GM12878 (cell line): ENCODE results near the gene EFNA3. TPM values are rescaled to one million over a fixed set of nuclear protein-coding genes. Genes with fewer than 3 reads are reported as not detected.

ENCODE experiments used
- ATAC-seq: fragments of 200-7000 bp; cut with Tn5 transposase; 3 replicates; pipeline ENCODE4 v1.9.1; 2020; ENCODE audit warnings: mild to moderate bottlenecking, moderate library complexity
- BruUV-seq: library from RNA; stranded (reverse); fragments of 400-500 nt; replicated peaks from 2 replicates; lab custom pipeline; 2021; lab: Mats Ljungman, UMichigan
- CTCF ChIA-PET: fragments of 300-600 bp; sonication (Branson Sonifier 250); formaldehyde crosslinking; extraction: SDS; loops from one replicate; lab custom pipeline; 2021; ENCODE audit warnings: inconsistent platforms; lab: Yijun Ruan, JAX
- POLR2A ChIA-PET: fragments of 350-600 bp; formaldehyde crosslinking; extraction: SDS; loops from one replicate; lab custom pipeline; 2021; ENCODE audit warnings: inconsistent platforms; lab: Charles Lee
- RAD21 ChIA-PET: fragments of 300-600 bp; sonication (Branson Sonifier 250); formaldehyde crosslinking; loops from one replicate; lab custom pipeline; 2023; ENCODE audit warnings: antibody characterized with exemption; ENCODE audit not compliant: unreplicated experiment; lab: Charles Lee
- SMC1A ChIA-PET: fragments of 300-600 bp; sonication (Branson Sonifier 250); formaldehyde crosslinking; loops from one replicate; lab custom pipeline; 2023; ENCODE audit not compliant: unreplicated experiment, uncharacterized antibody; lab: Charles Lee
- DNase-seq: peaks from one replicate; pipeline ENCODE4 v3.0.0-alpha.2; 2011; ENCODE audit warnings: low read depth, low spot score
- FAIRE-seq: peaks from 3 replicates; lab custom pipeline; 2011; peaks lifted over from hg19 to GRCh38; lab: Jason Lieb, UNC
- H2AFZ ChIP-seq: 2 replicates; pipeline ENCODE4 v1.6.0; 2011; ENCODE audit warnings: low read depth, low read length, control low read depth; ENCODE audit not compliant: control insufficient read depth
- H3K27ac ChIP-seq: 2 replicates; pipeline ENCODE4 v1.5.1; 2011; ENCODE audit warnings: control low read depth; ENCODE audit not compliant: control insufficient read depth, insufficient read depth
- H3K27me3 ChIP-seq, 2 experiments: replicated peaks in 1 of 2; 2 replicates each; pipeline versions ENCODE4 v1.6.0 to v1.6.1; 2011; ENCODE audit warnings: low read length in 1 of 2; ENCODE audit not compliant: control insufficient read depth in 2 of 2, insufficient read depth in 2 of 2
- H3K36me3 ChIP-seq, 2 experiments: 2 replicates each; pipeline ENCODE4 v1.5.1; 2011; ENCODE audit warnings: low read length in 1 of 2; ENCODE audit not compliant: control insufficient read depth in 2 of 2, insufficient read depth in 2 of 2
- H3K4me1 ChIP-seq: 2 replicates; pipeline ENCODE4 v1.6.1; 2011; ENCODE audit warnings: mild to moderate bottlenecking, low read length, moderate library complexity, mixed read lengths; ENCODE audit not compliant: control insufficient read depth, insufficient read depth
- H3K4me2 ChIP-seq: 2 replicates; pipeline ENCODE4 v1.6.0; 2011; ENCODE audit warnings: control low read depth; ENCODE audit not compliant: control insufficient read depth, insufficient read depth
- H3K4me3 ChIP-seq: fragments of 200-600 bp; sonication (generic); 2 replicates; pipeline ENCODE4 v1.5.1; 2016
- H3K79me2 ChIP-seq: 2 replicates; pipeline ENCODE4 v1.6.0; 2011; ENCODE audit warnings: low read length; ENCODE audit not compliant: control insufficient read depth, insufficient read depth
- H3K9ac ChIP-seq: 2 replicates; pipeline ENCODE4 v1.8.0; 2011; ENCODE audit warnings: low read length, control low read depth, mixed read lengths; ENCODE audit not compliant: control insufficient read depth, insufficient read depth
- H3K9me3 ChIP-seq: replicated peaks from 3 replicates; pipeline ENCODE4 v1.5.1; 2011; ENCODE audit warnings: mild to moderate bottlenecking, low read length; ENCODE audit not compliant: control insufficient read depth, insufficient read depth
- H4K20me1 ChIP-seq: 2 replicates; pipeline ENCODE4 v1.6.0; 2011; ENCODE audit not compliant: control insufficient read depth, insufficient read depth
- CBFB ChIP-seq: IDR thresholded peaks from 2 replicates; pipeline ENCODE4 v1.6.1; 2016; ENCODE audit warnings: antibody characterized with exemption, low read depth
- CEBPB ChIP-seq, 2 experiments: fragments of 150-350 bp in 1 of 2; IDR thresholded peaks; 2 replicates each; pipeline ENCODE4 v1.6.1; 2012 to 2014; ENCODE audit warnings: low read depth in 2 of 2, low read length in 2 of 2, borderline replicate concordance in 1 of 2, inconsistent platforms in 1 of 2
- EZH2 ChIP-seq: IDR thresholded peaks from 2 replicates; pipeline ENCODE4 v1.6.1; 2012; ENCODE audit warnings: low read depth, mild to moderate bottlenecking, control low read depth, inconsistent platforms, low read length, borderline replicate concordance; ENCODE audit not compliant: control insufficient read depth
- HDGF ChIP-seq: fragments of 450-650 bp; IDR thresholded peaks from 2 replicates; pipeline ENCODE4 v1.6.1; 2016; ENCODE audit warnings: antibody characterized with exemption
- MAX ChIP-seq: IDR thresholded peaks from 2 replicates; pipeline ENCODE4 v1.6.1; 2012; ENCODE audit warnings: low read depth, low read length, improper control_type of control experiment
- NBN ChIP-seq: fragments of 450-650 bp; IDR thresholded peaks from 2 replicates; pipeline ENCODE4 v1.6.1; 2016
- SUZ12 ChIP-seq: fragments of 200-600 bp; sonication (generic); IDR thresholded peaks from one replicate; pipeline ENCODE4 v1.6.1; 2018; ENCODE audit warnings: antibody characterized with exemption, mild to moderate bottlenecking; ENCODE audit not compliant: unreplicated experiment
- TARDBP ChIP-seq: IDR thresholded peaks from 2 replicates; pipeline ENCODE4 v1.6.1; 2016; ENCODE audit warnings: borderline replicate concordance
- WGBS: methylation state at CpG from one replicate; pipeline ENCODE4 v1.1.6; 2016; ENCODE audit warnings: low lambda C conversion rate; ENCODE audit not compliant: insufficient replicate concordance, insufficient coverage; ENCODE audit errors: missing lambda C conversion rate; 5-methylcytosine and 5-hydroxymethylcytosine counted together
- in situ Hi-C: fragments of 300-500 bp; cut with MboI; formaldehyde crosslinking; loops from 9 replicates; pipeline ENCODE4 v1.14.3; 2018; ENCODE audit warnings: mixed read lengths
- intact Hi-C: fragments of 100-400 bp; cut with micrococcal nuclease; formaldehyde crosslinking; loops from one replicate; pipeline ENCODE4 v1.14.2; 2022; ENCODE audit not compliant: unreplicated experiment
- polyA plus RNA-seq, 11 experiments: library from polyadenylated mRNA; depleted of rRNA in 4 of 11; unstranded in 6 of 11; stranded (reverse) in 5 of 11; fragments of >200 nt; fragmentation: Nextera tagmentation in 4 of 11; fragmentation: Illumina TruSeq in 1 of 11; extraction: Ambion mirVana in 4 of 11; extraction: Trizol in 1 of 11; gene quantifications; 1 replicate in 1 of 11; 2 replicates in 10 of 11; pipeline versions ENCODE4 v1.2.1 to v1.2.3, GENCODE V29; 2011 to 2016; ENCODE audit warnings: inconsistent platforms in 2 of 11, missing spikeins in 2 of 11, low read depth in 1 of 11
- total RNA-seq, 4 experiments: library from RNA; depleted of rRNA in 3 of 4; stranded (reverse); fragments of >200 nt in 3 of 4; fragmentation: Illumina TruSeq in 1 of 4; extraction: Trizol in 1 of 4; gene quantifications; 2 replicates each; pipeline versions ENCODE4 v1.2.1 to v1.2.3, GENCODE V29; 2013 to 2021
- TF ChIP-seq, protein P1 (sequence below): fragments of 450-650 bp; IDR thresholded peaks from 2 replicates; pipeline ENCODE4 v1.6.1; 2016; ENCODE audit warnings: mild to moderate bottlenecking
- TF ChIP-seq, protein P2 (sequence below): fragments of 450-650 bp; IDR thresholded peaks from 2 replicates; pipeline ENCODE4 v1.6.1; 2017; ENCODE audit warnings: mild to moderate bottlenecking, moderate library complexity

The EFNA3 gene
- total and polyA plus RNA-seq, 10 of the 15 experiments (the other 5 are each of a cell fraction or from before 2014, with no cell fraction given): 0.08 to 5.4 (median 1.1) TPM

GRCh38 chr1:155080312-155081228, 1.9 kb downstream of the EFNA3 start (continued):
- TF ChIP-seq, protein P1, sequence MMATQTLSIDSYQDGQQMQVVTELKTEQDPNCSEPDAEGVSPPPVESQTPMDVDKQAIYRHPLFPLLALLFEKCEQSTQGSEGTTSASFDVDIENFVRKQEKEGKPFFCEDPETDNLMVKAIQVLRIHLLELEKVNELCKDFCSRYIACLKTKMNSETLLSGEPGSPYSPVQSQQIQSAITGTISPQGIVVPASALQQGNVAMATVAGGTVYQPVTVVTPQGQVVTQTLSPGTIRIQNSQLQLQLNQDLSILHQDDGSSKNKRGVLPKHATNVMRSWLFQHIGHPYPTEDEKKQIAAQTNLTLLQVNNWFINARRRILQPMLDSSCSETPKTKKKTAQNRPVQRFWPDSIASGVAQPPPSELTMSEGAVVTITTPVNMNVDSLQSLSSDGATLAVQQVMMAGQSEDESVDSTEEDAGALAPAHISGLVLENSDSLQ: peak; percentile 22; the same call in 1 of the 2 replicates
- no peak for TF ChIP-seq CEBPB (IDR thresholded peaks at IDR 0.05; ENCODE audit: borderline replicate concordance in 1 of 2, low read depth in 2 of 2, low read length in 2 of 2)

DNA sequence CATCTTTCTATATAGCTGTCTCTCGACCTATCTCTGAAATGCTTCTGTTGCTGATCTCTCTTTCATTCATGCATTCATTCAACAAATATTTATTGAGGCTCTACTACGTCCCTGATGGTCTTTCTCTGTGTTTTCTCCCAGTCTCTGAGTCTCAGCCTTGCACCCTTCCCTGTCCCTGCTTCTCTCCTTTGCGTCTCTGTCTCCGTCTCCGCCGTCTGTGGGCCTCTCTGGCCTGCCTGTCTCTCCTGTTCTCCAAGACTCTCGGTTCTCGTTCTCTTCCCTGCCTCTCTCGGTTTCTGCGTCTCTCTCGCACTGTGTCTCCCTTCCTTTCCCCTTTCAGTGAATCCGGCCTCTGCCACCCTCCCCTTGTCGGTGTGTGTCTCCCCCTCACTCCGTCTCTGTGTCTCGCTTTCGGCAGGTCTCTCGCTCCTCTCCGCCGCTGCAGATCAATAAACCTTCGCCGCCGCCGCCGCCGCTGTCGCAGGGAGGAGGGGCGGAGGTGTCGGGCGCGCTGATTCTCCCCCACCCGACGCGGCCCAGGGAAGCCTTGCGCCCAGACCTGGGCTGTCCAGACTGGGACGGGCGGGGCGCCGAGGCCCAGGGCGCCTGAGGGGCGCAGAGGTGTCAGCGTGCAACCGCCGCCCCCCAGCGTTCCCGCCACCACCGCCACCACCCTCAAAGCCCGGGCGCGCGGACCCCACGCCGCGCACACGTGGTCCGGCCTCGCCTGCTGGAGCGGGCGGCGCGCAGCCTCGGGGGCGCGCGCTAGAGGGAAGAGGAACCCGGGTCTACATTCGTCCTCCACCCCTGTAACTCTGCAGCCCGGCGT, 3.0 kb downstream of the EFNA3 start:
- no peak overlapping the region for H3K27ac ChIP-seq
- ChIA-PET SMC1A (interaction anchor here (0.9 to 1.7 kb wide), 3 partner anchors 18 to 27 kb away, joined by 4 to 8 read pairs (median 4); partner anchors contain the start of gene EFNA4), CTCF (interaction anchor here (0.6 to 5.5 kb wide), 6 partner anchors 10 to 91 kb away, joined by 3 to 195 read pairs (median 4); partner anchors contain the start of genes EFNA4 and KRTCAP2), RAD21 (interaction anchor here (1.6 kb wide), 2 partner anchors 17 to 18 kb away, joined by 3 to 6 read pairs; partner anchors contain the start of gene EFNA4), POLR2A (no interaction called here)
- no peaks in the 10 kb centered on the region for H3K79me2 ChIP-seq
- no peak for FAIRE-seq
- no peak for ATAC-seq
- H3K9me3 ChIP-seq: no peaks in the 10 kb centered on the region
- H4K20me1 ChIP-seq: no peaks in the 10 kb centered on the region
- no TSS peak for BruUV-seq
- no peaks in the 10 kb centered on the region for H3K36me3 ChIP-seq
- peaks cover 42% of the 10 kb centered on the region for H3K4me1 ChIP-seq
- peak; percentile 97; the same call in 1 of the 2 replicates for TF ChIP-seq EZH2
- TF ChIP-seq NBN: 0 out of 2 replicates have a peak, but pooled peaks have one; percentile 20
- no peak for TF ChIP-seq CBFB
- TF ChIP-seq SUZ12: peak; percentile 43
- no peak for TF ChIP-seq TARDBP
- peak; percentile 48; the same call in 1 of the 2 replicates for TF ChIP-seq HDGF
- TF ChIP-seq, protein P2, sequence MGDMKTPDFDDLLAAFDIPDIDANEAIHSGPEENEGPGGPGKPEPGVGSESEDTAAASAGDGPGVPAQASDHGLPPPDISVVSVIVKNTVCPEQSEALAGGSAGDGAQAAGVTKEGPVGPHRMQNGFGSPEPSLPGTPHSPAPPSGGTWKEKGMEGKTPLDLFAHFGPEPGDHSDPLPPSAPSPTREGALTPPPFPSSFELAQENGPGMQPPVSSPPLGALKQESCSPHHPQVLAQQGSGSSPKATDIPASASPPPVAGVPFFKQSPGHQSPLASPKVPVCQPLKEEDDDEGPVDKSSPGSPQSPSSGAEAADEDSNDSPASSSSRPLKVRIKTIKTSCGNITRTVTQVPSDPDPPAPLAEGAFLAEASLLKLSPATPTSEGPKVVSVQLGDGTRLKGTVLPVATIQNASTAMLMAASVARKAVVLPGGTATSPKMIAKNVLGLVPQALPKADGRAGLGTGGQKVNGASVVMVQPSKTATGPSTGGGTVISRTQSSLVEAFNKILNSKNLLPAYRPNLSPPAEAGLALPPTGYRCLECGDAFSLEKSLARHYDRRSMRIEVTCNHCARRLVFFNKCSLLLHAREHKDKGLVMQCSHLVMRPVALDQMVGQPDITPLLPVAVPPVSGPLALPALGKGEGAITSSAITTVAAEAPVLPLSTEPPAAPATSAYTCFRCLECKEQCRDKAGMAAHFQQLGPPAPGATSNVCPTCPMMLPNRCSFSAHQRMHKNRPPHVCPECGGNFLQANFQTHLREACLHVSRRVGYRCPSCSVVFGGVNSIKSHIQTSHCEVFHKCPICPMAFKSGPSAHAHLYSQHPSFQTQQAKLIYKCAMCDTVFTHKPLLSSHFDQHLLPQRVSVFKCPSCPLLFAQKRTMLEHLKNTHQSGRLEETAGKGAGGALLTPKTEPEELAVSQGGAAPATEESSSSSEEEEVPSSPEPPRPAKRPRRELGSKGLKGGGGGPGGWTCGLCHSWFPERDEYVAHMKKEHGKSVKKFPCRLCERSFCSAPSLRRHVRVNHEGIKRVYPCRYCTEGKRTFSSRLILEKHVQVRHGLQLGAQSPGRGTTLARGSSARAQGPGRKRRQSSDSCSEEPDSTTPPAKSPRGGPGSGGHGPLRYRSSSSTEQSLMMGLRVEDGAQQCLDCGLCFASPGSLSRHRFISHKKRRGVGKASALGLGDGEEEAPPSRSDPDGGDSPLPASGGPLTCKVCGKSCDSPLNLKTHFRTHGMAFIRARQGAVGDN: 0 out of 2 replicates have a peak, but pooled peaks have one; percentile 36
- TF ChIP-seq MAX: peak; percentile 70
- 0 out of 2 replicates have a peak overlapping the region, but pooled peaks have one; percentile 0 for H3K4me3 ChIP-seq
- in situ Hi-C loops (no loop called here), intact Hi-C loops (loop anchor here (10.0 kb wide), 1 partner anchor 597 kb away; no protein-coding TSS in a partner anchor)
- H3K27me3 ChIP-seq: peaks cover 23 to 26% of the 10 kb centered on the region in 2 experiments
- peak overlapping the region; percentile 65 for H3K4me2 ChIP-seq
- H2AFZ ChIP-seq: no peak overlapping the region
- WGBS: 3% methylated on average over 63 of the region's 68 CpGs
- H3K9ac ChIP-seq: no peak overlapping the region
- no peak for DNase-seq
